Pancreas (tissue), 10 donors: ENCODE measurements around the gene HIRIP3. TPM values are rescaled to one million over a fixed set of nuclear protein-coding genes. Genes with fewer than 3 reads are reported as not detected.
A peak's percentile ranks its signal among the peaks of the same experiment; 100 is the strongest.
"Not testable (repeated sequence)": the region's sequence is repeated elsewhere in the genome, so short reads cannot be mapped to it uniquely, and the experiment has no call there.

Source experiments
- ATAC-seq, 4 donors: fragments of 200-7000 bp; cut with Tn5 transposase; one replicate each; pipeline versions ENCODE4 v1.8.0 to v1.9.1; 2020; ENCODE audit warnings: mild to moderate bottlenecking in 4 of 4, moderate library complexity in 4 of 4
- DNase-seq, 6 donors: peaks; one replicate each; pipeline ENCODE4 v3.0.0-alpha.2; 2020
- FAIRE-seq: peaks from 2 replicates; lab custom pipeline; 2012; peaks lifted over from hg19 to GRCh38; lab: Jason Lieb, UNC
- H3K27ac ChIP-seq, 4 donors: fragments of 200-600 bp; sonication (generic); 1 replicate in 3 of 4; 2 replicates in 1 of 4; pipeline versions ENCODE4 v1.5.0 to v1.8.0; 2020
- H3K27me3 ChIP-seq, 4 donors: fragments of 200-600 bp; one replicate each; pipeline ENCODE4 v1.8.0; 2021
- H3K36me3 ChIP-seq, 3 donors: fragments of 200-600 bp; sonication (generic) in 1 of 3; one replicate each; pipeline versions ENCODE4 v1.5.0 to v1.8.0; 2020 to 2021
- H3K4me1 ChIP-seq, 3 donors: fragments of 200-600 bp; one replicate each; pipeline ENCODE4 v1.8.0; 2021
- H3K4me3 ChIP-seq, 4 donors: fragments of 200-600 bp; sonication (generic) in 2 of 4; one replicate each; pipeline versions ENCODE4 v1.5.0 to v1.8.0; 2020 to 2021
- H3K9me3 ChIP-seq, 4 donors: fragments of 200-600 bp; one replicate each; pipeline ENCODE4 v1.8.0; 2021
- CTCF ChIP-seq, 4 donors: fragments of 200-600 bp; sonication (generic) in 3 of 4; IDR thresholded peaks; one replicate each; pipeline versions ENCODE4 v1.5.0 to v1.8.0; 2021; ENCODE audit warnings: antibody characterized with exemption in 4 of 4
- WGBS, 2 donors: extraction: QIAGEN DNeasy Blood & Tissue Kit; methylation state at CpG; one replicate each; pipeline ENCODE4 v1.1.7; 2013; 5-methylcytosine and 5-hydroxymethylcytosine counted together
- intact Hi-C, 3 donors: fragments of 100-400 bp; cut with DNase I; formaldehyde crosslinking; loops; one replicate each; pipeline versions ENCODE4 v1.11.1 to v1.14.2; 2022
- polyA plus RNA-seq, 2 donors: library from polyadenylated mRNA; stranded (reverse); fragments of 200-250 nt; gene quantifications; one replicate each; pipeline ENCODE4 v1.2.3, GENCODE V29; 2013
- total RNA-seq, 6 donors: library from RNA; stranded (reverse); fragmentation: NEBNext Ultra II Directional in 4 of 6; extraction: Animal tissue kit (Norgen Biotek cat#: 25700) in 4 of 6; gene quantifications; one replicate each; pipeline versions ENCODE4 v1.2.1 to v1.2.4, GENCODE V29; 2021 to 2023
- donor health status: healthy with polysubstance abuse.
- donor health status: DM: no; HTN: no; CAD: no; lungs with moderate emphysema.
- donor health status: DM: no; HTN: no; CAD: no.
- donor health status: control.
- donor health status: control.
- donor health status: Bipolar disorder and iron deficiency.
- donor health status: DM: yes; HTN: yes; CAD: no.
- donor health status: DM: no; HTN: no; CAD: no.
- donor health status: DM: no; HTN: no; CAD: no.
- donor health status: DM: yes; HTN: yes; CAD: no.

Gene HIRIP3
- total and polyA plus RNA-seq, 8 donors = 4.4 to 16.8 (median 7.3) TPM

- intact Hi-C loops = loop anchor here in 1 of 3 donors (5.0 kb wide), 1 partner anchor 35 kb away; the partner anchor contains the start of gene KCTD13
- Histone ChIP-seq H3K27me3 (no peaks in the 10 kb centered on the region), H3K4me3 (peak overlapping the region; percentile 53 to 85 (median 79)), H3K36me3 (no peaks in the 10 kb centered on the region), H3K4me1 (peaks cover 0 to 7% (median 6%) of the 10 kb centered on the region in 3 donors), H3K27ac (peak overlapping the region; percentile 58 to 90 (median 84)), H3K9me3 (no peaks in the 10 kb centered on the region)
- FAIRE-seq (no peak), DNase-seq (no peak), ATAC-seq (peak; percentile 38 to 72 (median 50))
- 2% methylated on average over 18 of the region's 18 CpGs for WGBS, 2 donors
- TF ChIP-seq CTCF (IDR thresholded peaks at IDR 0.05) = no peak
Observed at GRCh38 chr16:29962344-29962994, 32.9 kb downstream of the HIRIP3 start.

GRCh38 chr16:29961479-29962343, 33.7 kb downstream of the HIRIP3 start, which contains the start of gene TMEM219:
TSS of gene TMEM219 (plus strand) at chr16:29962079. CDS start at chr16:29963144, 1,065 bp downstream.
- H3K36me3 ChIP-seq = no peaks in the 10 kb centered on the region
- no peaks in the 10 kb centered on the region for H3K9me3 ChIP-seq
- DNase-seq (peak; percentile 82 to 96 (median 94)), FAIRE-seq (no peak), ATAC-seq (peak; percentile 95 to 99 (median 98))
- peak; percentile 36 to 53 (median 42) for TF ChIP-seq CTCF (IDR thresholded peaks at IDR 0.05)
- intact Hi-C loops = loop anchor here in 1 of 3 donors (5.0 kb wide), 1 partner anchor 34 kb away; the partner anchor contains the start of gene KCTD13
- H3K27me3 ChIP-seq = no peaks in the 10 kb centered on the region
- peak within 1 kb of the TSS; percentile 58 to 90 (median 84) for H3K27ac ChIP-seq
- H3K4me3 ChIP-seq = peak within 1 kb of the TSS; percentile 53 to 85 (median 79)
- H3K4me1 ChIP-seq = peaks cover 0 to 7% (median 6%) of the 10 kb centered on the region in 3 donors
- WGBS, 2 donors = 0 to 1% methylated on average over 68 to 75 of the region's 75 CpGs

GRCh38 chr16:29961127-29961478, 34.3 kb downstream of the HIRIP3 start:
- ATAC-seq (no peak), DNase-seq (no peak), FAIRE-seq (no peak)
- intact Hi-C loops = loop anchor here in 1 of 3 donors (5.0 kb wide), 1 partner anchor 34 kb away; the partner anchor contains the start of gene KCTD13
- Histone ChIP-seq H3K4me3 (peak overlapping the region; percentile 53 to 85 (median 79)), H3K27me3 (no peaks in the 10 kb centered on the region), H3K27ac (peak overlapping the region; percentile 58 to 90 (median 84)), H3K4me1 (peaks cover 0 to 7% (median 6%) of the 10 kb centered on the region in 3 donors), H3K9me3 (no peaks in the 10 kb centered on the region), H3K36me3 (no peaks in the 10 kb centered on the region)
- TF ChIP-seq CTCF (IDR thresholded peaks at IDR 0.05) = no peak
- 50 to 56% methylated on average over 10 of the region's 10 CpGs for WGBS, 2 donors

- H3K4me3 ChIP-seq, H3K36me3 ChIP-seq, FAIRE-seq, H3K4me1 ChIP-seq, ATAC-seq, H3K27me3 ChIP-seq, H3K9me3 ChIP-seq, H3K27ac ChIP-seq, DNase-seq: not testable (repeated sequence)
- WGBS, 2 donors = 77 to 85% methylated on average over 4 of the region's 4 CpGs
- intact Hi-C loops = loop anchor here in 1 of 3 donors (5.0 kb wide), 1 partner anchor 33 kb away; the partner anchor contains the start of gene KCTD13
Observed at GRCh38 chr16:29959821-29960220, 35.6 kb downstream of the HIRIP3 start.

GRCh38 chr16:29959293-29959692, 36.1 kb downstream of the HIRIP3 start:
- no peaks in the 10 kb centered on the region for H3K36me3 ChIP-seq
- no peak overlapping the region for H3K27ac ChIP-seq
- TF ChIP-seq CTCF (IDR thresholded peaks at IDR 0.05) = no peak
- H3K4me1 ChIP-seq = peaks cover 0 to 7% (median 6%) of the 10 kb centered on the region in 3 donors
- DNase-seq (no peak), ATAC-seq (no peak), FAIRE-seq (no peak)
- H3K27me3 ChIP-seq = no peaks in the 10 kb centered on the region
- no peaks in the 10 kb centered on the region for H3K9me3 ChIP-seq
- H3K4me3 ChIP-seq = no peak overlapping the region
- intact Hi-C loops = no loop called here
- WGBS, 2 donors = 84 to 91% methylated on average over 9 of the region's 9 CpGs
